Activated T-helper 9 cell treated with anti-CD3 and anti-CD28 coated beads, Interleukin-2, amount 50 U/mL, for 16 hours (primary cell): ENCODE measurements around the gene OGFR.
A peak's percentile ranks its signal among the peaks of the same experiment; 100 is the strongest.
"Not testable (repeated sequence)": the region's sequence is repeated elsewhere in the genome, so short reads cannot be mapped to it uniquely, and the experiment has no call there.

ENCODE experiments used
- DNase-seq: peaks from one replicate; pipeline ENCODE4 v3.0.0-alpha.2; 2020; ENCODE audit warnings: low read depth

The OGFR gene

DNA sequence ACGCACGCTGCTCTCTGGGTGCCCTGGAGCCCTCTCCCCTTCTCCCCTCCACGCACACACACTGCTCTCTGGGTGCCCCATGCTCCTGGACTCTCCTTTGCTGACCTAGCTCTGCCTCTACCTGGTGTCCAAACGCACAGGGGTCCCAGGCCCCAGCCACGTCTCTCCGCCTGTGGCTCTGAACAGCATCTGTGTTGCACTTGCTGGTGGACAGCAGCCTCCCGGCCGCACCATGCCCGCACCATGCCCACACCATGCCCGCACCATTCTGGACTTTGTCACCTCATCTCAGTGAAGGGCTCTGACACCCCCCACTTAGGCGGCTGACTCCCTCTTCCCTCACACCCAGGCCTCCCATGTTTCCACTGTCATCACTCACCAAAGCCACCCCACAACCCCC lies 35.2 kb downstream of the OGFR start:
- DNase-seq, result no peak

DNA sequence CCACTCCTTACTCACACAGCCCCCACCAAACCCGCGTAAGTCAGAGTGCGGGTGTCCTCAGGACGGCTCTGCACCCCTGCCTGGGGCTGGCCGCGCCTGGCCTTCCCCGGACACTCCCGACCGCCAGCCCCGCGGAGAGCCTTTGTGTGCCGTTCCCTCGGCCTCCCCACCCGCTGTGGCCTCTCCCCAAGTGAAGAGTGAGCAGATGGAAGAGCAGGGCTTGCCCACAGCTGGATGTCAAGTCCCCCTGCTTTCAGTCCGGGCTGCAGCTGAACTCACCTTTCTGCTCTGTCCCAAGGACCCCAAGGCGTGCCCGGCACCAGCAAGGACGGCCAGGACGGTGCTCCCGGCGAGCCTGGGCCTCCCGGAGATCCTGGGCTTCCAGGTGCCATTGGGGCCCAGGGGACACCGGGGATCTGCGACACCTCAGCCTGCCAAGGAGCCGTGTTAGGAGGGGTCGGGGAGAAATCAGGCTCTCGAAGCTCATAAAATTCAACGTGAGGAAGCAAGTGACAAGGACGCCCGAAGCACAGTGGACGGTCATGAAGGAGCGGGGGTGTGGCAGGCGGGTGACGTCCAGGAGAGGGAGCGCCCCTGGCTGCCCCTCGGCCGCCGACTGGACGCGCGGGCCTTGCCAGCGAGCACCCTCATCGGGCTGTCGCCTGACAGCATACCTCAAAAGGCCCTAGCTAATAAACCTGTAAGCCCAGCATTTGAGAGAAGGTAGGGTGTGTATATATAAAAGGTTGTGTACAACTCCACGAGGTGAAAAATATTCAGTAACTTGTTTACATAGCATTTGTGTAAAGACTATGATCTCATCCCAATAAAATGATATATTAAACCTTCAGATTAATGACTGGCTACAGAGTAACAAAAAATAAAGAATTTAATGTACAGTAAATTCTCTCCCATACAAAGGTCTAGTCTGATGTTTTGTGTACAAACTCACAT lies 35.9 kb downstream of the OGFR start:
- no peak for DNase-seq

DNA sequence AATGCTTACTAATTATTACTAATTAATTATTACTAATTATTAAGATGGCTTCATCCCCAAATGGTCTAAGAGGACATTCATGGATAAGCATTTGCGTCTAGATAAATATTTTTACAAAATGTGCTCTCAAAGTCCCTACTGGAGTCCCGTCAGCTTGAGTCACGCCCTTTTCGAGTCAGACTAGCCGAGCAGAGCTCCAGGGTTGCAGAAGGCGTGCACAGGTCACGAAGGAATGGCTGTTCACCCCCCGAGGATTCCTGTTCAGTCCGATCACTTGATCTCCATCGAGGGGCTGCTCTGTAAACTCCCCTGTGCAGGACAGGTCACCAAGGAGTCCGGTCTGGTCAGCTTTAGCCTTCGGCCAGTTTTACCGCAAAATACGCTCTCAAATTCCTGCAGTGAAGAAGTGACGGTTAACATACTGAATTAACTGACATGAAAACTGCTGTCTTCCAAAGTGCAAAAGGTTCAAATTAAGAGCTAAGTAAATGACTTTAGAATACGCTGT lies 37.1 kb downstream of the OGFR start:
- DNase-seq, result no peak

DNA sequence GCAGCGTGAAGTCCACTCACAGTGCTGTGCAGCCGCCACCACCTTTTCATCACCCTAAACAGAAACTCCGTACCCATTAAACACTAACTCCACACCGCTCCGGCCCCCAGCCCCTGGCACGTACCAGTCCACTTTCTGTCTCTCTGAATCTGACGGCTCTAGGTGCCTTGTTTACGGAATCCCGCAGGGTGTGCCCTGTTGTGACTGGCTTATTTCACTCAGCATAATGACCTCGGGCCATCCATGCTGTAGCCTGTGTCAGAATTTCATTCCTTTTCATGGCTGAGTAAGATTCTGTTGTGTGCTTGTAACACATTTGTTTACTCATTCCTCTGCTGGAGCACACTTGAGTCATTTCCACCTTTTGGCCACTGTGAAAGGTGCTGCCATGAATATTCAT lies 39.0 kb downstream of the OGFR start:
- no peak for DNase-seq

DNA sequence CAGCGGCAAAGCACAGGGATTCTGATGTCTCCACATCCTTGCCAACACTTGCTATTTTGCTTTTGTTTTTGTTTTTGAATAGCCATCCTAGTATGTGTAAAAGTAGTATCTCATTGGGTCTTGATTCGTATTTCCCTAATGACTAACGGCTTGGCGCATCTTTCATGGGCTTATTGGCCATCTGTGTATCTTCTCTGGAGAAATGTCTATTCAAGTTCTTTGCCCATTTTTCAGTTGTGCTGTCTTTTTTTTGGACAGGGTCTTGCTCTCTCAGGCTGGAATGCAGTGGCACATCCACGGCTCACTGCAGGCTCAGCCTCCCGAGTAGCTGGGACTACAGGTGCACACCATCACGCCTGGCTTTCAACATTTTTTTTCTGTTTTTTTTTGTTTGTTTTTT lies 39.5 kb downstream of the OGFR start:
- no peak for DNase-seq

DNA sequence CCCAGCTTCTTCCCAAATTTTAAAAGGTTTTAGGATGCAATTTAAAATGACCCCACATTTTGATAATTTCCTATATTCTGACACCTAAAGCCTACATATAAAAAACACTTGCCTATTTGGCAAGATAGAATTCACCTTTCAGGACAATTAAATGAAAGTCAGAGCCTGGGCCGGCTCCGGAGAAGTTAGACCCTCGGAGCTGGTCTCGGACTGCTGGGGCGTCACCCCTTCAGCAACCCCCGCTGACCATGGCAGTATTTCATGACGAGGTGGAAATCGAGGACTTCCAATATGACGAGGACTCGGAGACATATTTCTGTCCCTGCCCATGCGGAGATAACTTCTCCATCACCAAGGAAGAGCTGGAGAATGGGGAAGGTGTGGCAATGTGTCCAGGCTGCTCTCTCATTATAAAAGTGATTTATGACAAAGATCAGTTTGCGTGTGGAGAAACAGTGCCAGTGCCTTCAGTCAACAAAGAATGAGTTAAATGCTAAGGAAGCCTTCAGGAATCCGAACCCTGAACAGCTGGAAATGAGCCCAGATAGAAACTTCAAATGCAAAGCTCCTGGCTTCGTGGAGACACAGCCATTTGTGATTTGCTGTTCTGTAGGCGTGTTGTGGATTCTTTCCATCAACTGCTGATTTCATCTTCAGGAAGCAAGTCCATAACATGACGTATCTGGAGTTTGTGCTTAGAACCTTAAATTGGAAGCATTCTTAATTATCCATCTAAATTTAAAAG lies 41.0 kb downstream of the OGFR start:
- DNase-seq, result no peak

DNA sequence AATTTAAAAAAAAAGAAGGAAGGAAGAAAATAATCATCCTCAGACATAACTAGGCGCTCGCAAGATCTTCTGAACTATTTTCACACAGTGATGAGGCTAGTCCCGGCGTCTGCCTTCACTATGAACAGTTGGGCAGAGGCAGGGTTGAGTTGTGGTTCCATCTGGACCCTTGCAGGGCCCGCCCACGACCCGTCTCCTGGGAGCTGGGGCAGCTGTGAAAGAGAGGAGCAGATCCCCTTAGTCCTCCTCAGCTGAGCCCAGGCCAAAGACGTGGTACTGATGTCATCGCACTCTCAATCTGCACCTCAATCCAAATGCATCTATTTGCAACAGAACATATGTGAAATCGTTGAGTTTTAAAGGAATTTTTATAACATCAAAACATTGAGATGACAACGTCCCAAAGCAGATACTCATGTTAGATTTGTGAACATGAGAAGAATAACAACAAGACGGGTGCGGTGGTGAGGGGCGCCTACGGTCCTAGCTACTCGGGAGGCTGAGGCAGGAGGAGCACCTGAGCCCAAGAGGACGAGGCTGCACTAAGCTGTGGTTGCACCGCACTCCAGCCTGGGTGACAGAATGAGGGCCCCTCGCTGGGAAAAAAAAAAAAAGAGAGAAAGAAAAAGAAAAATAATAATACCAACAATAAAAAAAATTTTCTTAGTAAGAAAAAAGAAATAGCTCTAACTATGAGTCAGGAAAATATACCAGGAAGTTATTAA lies 41.7 kb downstream of the OGFR start:
- DNase-seq, result no peak

DNA sequence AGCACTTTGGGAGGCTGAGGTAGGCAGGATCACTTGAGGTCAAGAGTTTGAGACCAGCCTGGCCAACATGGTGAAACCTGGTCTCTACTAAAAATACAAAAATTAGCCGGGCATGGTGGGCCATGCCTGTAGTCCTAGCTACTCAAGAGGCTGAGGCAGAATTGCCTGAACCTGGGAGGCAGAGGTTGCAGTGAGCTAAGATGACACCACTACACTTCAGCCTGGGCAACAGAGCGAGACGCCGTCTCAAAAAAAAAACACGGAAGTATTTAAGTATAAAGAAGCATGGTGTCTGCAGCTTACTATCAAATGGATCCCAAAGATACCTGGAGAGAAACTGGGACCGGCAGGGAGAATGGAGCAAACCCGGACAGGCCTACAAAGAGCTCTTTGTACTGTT lies 44.3 kb downstream of the OGFR start:
- not testable (repeated sequence) for DNase-seq

DNA sequence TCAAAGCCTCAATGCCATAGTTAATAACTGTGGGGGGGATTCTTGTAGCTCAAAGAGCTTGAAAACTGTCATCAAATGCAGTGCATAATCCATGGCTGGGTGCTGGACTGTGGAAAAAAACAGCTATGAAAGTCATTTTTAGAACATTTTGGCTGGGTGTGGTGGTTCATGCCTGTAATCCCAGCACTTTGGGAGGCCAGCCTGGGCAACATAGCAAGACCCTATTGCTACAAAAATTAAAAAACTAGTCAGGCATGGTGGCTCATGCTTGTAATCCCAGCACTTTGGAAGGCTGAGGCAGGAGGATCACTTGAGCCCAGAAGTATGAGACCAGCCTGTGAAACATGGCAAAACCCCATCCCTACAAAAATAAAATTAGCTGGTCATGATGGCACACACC lies 44.8 kb downstream of the OGFR start:
- no peak for DNase-seq

DNA sequence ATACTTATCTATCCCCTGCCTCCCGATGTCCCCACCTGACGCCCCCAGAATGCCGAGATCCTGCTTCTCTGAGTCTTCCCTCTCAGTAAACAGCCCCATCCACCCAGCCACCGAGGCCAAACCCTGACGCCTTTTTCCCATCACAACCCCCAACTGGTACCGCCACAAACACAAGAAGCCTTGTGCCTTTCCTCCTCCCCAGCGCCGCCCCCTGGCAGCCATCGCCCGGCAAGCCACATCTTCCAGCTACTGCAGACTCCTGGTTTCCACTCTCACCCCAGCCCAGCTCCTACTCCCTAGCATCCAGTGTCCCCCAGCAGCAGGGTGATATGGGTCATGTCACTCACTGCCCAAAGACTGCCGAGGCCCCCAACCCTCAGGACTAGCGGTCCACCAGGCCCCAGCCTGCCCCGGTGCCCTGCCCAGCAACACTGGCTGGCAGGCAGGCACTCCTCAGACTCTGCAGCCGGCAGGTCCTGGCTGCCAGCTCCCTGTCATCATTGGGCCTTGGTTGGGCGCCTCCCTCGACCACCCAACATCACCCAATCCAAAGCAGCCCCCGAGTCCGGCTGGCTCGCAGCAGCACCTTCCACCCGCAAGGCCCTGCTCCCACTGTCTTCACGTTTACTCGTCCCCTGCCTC lies 45.8 kb downstream of the OGFR start:
- no peak for DNase-seq

DNA sequence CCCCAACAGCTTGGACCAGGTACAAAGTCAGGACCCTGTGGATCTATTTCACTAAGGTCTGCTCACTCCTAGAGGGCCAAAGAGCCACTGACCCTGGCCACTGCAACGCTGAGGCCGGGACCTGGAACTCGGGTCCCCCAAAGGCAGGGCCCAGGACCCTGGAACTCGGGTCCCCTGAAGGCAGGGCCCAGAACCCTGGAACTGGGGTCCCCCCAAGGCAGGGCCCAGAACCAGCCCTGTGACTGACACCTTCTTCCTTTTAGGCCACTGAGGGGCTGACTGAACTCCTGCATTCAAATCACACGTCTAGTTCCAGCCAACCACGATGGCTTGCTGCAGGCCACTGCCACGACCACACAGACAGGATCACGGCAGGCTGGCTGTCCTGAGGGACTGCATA lies 47.6 kb downstream of the OGFR start:
- DNase-seq, result no peak

DNA sequence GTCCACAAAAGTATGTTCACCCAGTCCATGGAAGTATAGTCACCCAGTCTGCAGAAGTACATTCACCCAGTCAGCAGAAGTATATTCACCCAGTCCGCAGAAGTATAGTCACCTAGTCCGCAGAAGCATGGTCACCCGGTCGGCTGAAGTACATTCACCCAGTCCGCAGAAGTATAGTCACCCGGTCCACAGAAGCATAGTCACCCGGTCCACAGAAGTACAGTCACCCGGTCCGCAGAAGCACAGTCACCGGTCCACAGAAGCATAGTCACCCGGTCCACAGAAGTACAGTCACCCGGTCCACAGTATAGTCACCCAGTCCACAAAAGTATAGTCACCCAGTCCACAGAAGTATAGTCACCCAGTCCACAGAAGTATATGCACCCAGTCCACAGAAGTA lies 48.2 kb downstream of the OGFR start:
- no peak for DNase-seq

DNA sequence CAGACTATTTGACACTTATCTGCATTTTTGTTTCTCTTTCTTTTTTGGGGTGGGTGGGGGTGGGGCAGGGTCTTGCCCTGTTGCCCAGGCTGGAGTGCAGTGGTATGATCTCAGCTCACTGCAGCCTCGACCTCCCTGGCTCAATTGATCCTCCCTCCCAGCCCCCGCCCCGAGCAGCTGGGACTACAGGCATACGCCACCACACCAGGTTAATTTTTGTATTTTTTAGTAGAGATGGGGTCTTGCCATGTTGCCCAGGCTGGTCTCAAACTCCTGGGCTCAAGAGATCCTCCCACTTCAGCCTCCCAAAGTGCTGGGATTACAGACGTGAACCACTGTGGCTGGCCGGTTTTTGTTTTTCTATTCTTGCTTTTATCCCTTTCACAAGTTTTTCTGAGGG lies 48.7 kb downstream of the OGFR start:
- DNase-seq, result not testable (repeated sequence)

DNA sequence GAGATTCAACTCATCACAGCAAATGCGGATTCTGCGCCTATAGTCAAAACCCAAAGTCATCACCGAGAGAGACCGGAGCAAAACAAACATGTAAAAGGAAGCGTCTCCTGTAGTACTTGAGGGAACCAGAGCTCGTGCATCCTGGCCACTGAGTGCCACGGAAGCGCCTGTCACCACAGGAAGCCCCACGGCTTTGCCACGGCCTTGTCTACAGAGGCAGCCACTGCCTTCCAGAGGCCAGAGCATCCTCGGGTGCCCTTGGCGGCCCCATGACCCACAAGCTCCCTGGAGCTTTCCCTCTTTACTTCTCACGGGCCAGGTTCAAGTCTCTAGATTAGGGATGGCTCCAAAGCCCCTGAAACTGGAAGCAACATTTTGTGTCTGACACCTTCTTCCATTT lies 49.5 kb downstream of the OGFR start:
- DNase-seq, result no peak

DNA sequence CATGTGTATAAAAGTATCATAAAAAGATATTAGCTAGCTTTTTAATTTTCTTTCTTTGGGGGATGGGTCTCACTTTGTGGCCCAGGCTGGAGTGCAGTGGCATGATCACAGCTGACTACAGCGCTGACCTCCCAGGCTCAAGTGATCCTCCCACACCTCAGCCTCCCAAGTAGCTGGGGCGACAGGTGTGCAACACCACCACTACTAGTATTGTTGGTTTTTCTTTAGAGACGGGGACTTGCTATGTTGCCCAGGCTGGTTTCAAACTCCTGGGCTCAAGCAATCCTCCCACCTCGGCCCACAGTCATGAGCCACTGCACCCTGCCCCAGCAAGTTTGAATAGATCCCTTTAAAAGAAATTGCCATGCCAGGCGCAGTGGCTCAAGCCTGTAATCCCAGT lies 50.5 kb downstream of the OGFR start:
- no peak for DNase-seq

DNA sequence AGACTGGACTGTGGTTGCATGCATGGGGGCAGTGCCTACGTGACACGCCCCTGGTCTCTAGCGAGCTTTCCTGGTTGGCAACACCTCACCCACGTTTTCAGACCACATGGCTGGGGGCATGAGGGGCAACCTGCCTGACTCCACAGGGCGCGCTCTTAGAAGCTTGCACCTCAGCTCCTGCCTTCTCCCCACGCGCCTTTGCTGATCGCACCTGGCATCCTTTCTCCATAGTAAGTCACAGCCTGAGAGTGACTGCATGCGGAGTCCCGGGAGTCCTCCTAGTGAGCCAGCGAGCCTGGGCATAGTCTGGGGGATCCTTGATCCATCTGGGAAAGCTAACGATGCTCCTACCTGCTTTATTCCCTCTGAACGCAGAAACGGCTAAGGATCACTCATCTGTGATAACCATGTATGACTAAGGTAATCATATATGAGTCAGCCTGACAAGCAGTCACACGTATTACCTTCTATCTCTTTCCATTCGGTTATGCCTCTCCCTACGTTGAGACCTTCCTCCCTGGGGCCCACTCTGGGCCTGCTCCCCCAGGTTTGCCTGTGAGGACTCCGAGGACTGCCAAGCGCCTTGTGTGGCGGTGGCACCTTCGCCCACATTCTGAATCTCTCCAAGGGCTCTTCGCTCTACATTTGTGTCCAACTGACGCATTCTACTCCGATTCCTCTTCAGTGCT lies 52.4 kb downstream of the OGFR start:
- DNase-seq, result no peak

DNA sequence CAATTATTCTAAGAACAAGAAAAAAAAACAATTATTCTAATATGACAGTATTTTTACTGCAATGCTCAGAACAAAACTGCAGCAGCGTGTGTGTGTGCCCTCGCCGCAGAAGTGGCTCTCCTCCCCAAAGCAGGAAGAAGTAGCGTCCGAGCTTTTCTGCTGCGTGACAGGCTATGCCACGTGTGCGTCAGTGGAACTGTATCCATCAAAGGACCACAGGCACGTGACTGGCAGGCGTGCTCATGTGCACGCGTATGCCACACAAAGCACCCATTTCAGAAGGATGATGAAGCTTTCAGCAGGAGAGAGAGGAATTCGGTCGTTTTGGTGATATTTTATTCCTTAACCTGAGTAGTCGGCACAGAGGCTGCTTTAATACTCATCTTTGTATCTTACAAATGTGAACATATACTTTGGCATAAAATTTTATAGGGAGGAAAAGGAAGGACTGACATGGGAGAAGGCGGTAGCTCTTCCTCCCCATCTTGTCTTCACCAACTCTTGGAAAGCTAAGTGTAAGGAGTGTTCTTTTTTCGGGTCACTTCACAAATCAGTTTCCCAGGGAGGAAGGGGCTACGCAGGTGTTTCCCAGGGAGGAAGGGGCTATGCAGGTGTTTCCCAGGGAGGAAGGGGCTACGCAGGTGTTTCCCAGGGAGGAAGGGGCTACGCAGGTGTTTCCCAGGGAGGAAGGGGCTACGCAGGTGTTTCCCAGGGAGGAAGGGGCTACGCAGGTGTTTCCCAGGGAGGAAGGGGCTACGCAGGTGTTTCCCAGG lies 53.6 kb downstream of the OGFR start:
- no peak for DNase-seq

DNA sequence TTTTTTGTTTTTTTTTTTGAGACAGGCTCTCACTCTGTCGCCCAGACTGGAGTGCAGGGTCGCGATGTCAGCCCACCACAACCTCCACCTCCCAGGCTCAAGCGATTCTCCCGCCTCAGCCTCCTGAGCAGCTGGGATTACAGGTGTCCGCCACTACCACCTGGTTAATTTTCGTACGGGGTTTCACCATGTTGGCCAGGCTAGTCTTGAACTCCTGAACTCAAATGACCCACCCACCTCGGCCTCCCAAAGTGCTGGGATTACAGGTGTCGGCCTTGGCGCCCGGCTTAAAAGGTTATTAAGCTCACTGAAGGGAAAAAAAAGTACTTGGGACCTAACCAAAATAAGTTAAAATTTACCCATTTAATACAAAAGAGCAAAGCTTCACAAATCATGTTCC lies 55.1 kb downstream of the OGFR start:
- DNase-seq, result no peak

DNA sequence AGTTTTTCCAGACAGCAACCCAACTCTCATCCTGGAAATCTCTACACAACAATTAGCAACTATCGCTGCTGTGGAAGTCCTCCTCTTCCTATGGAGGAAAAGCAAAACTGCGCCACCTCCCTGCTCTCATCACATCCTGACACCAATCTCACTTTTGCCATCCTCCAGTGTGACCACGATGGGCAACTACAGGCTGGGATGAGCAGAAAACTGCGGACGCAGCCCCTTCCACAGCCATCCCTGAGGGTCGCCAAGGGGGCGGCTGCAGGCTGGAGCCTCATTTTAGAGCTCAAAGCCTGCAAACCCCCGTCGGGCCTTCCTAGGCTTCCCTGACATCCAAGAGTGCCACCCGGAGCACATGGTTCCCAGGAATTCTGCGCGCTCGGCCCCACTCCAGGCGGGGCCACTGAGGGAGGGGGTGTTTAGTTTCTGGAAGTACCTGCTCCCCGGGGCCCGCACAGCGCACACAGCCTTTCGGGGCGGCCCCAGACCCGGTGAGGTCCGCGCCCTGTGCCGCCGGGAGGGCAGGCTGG lies 55.8 kb downstream of the OGFR start:
- DNase-seq, result no peak

DNA sequence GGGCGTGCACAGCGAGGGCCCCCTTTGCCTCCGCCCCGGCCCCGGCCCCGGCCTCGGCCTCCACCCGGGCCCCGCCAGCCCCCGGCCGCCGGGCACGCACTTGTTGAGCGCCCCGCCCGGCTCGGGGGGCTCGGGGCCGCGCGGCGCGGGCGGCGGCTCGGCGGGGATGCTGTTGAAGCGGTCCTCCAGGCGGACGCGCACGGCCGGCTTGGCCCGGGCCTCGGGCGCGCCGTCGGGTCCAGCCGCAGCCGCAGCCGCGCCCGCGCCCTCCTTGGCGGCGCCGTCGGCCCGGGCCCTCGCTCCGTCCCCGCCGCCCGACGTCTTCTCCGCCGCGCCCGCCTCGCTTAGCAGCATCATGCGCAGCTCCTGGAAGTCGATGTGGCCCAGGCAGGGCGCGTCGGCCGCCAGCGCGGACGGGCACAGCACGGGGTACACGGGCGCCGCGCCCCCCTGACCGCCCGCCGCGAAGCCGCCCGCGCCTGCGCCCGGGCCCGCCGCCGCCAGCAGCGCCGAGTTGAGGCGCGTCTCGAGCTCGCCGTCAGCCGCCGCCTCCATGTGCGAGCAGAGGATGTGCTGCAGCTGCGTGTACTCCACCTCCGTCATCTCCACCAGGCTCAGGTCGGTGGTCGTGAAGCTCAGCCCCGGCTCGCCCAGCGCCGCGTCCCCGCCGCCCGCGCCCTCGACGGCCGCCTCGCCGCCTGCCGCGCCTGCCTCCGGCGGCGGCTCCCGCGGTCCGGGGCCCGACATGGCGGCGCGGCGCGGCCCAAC lies 56.5 kb downstream of the OGFR start:
- peak; percentile 23 for DNase-seq
